DND-41 (cell line): ENCODE measurements around the gene LPAR1.

ENCODE experiments used
- ATAC-seq: fragments of 200-7000 bp; cut with Tn5 transposase; 3 replicates; pipeline ENCODE4 v1.9.1; 2021; ENCODE audit warnings: low read depth; ENCODE audit not compliant: insufficient read depth
- DNase-seq: peaks from one replicate; pipeline ENCODE4 v3.0.0-alpha.2; 2020
- H2AFZ ChIP-seq: 2 replicates; pipeline ENCODE4 v1.6.0; 2012; ENCODE audit warnings: low read depth, low read length
- H3K27ac ChIP-seq: 2 replicates; pipeline ENCODE4 v1.5.1; 2012; ENCODE audit warnings: low read length, inconsistent platforms
- H3K27me3 ChIP-seq: fragments of 200-600 bp; sonication (generic); 2 replicates; pipeline ENCODE4 v1.6.0; 2012; ENCODE audit warnings: low read length, mild to moderate bottlenecking, inconsistent platforms; ENCODE audit not compliant: insufficient read depth, poor library complexity
- H3K36me3 ChIP-seq: 2 replicates; pipeline ENCODE4 v1.5.1; 2012; ENCODE audit warnings: low read length, inconsistent platforms; ENCODE audit not compliant: insufficient read depth
- H3K4me1 ChIP-seq: 2 replicates; pipeline ENCODE4 v1.5.1; 2012; ENCODE audit warnings: mild to moderate bottlenecking, low read length; ENCODE audit not compliant: insufficient read depth
- H3K4me2 ChIP-seq: 2 replicates; pipeline ENCODE4 v1.6.0; 2012; ENCODE audit warnings: mild to moderate bottlenecking, moderate library complexity, low read length, inconsistent platforms; ENCODE audit not compliant: insufficient read depth
- H3K4me3 ChIP-seq, 2 experiments: fragments of 200-600 bp in 1 of 2; shearing (Covaris generic) in 1 of 2; 2 replicates each; pipeline ENCODE4 v1.5.1; 2012 to 2016; ENCODE audit warnings: inconsistent platforms in 2 of 2, low read length in 2 of 2, mild to moderate bottlenecking in 2 of 2, low read depth in 1 of 2, moderate library complexity in 1 of 2
- H3K79me2 ChIP-seq: 2 replicates; pipeline ENCODE4 v1.6.0; 2012; ENCODE audit warnings: low read length, inconsistent platforms; ENCODE audit not compliant: insufficient read depth
- H3K9ac ChIP-seq: 2 replicates; pipeline ENCODE4 v1.6.0; 2012; ENCODE audit warnings: low read depth, mild to moderate bottlenecking, inconsistent platforms, low read length, moderate library complexity
- H3K9me3 ChIP-seq: 2 replicates; pipeline ENCODE4 v1.5.1; 2012; ENCODE audit warnings: low read length, moderate library complexity, mild to moderate bottlenecking, inconsistent platforms; ENCODE audit not compliant: insufficient read depth, severe bottlenecking
- H4K20me1 ChIP-seq: 2 replicates; pipeline ENCODE4 v1.6.0; 2012; ENCODE audit warnings: low read length; ENCODE audit not compliant: insufficient read depth
- EZH2 ChIP-seq: IDR thresholded peaks from 3 replicates; pipeline ENCODE4 v1.6.1; 2012; ENCODE audit warnings: borderline replicate concordance, low read depth, mild to moderate bottlenecking, moderate library complexity, low read length, inconsistent platforms; ENCODE audit not compliant: severe bottlenecking
- TF ChIP-seq, protein P1 (sequence below): IDR thresholded peaks from 2 replicates; pipeline ENCODE4 v1.5.1; 2012; ENCODE audit warnings: borderline replicate concordance, low read length, moderate library complexity, mild to moderate bottlenecking; ENCODE audit not compliant: poor library complexity, severe bottlenecking; ENCODE audit errors: extremely low read depth

Gene LPAR1

GRCh38 chr9:111030492-111030891 is 7.8 kb downstream of the LPAR1 start:
- ATAC-seq (no peak), DNase-seq (no peak)
- Histone ChIP-seq H3K79me2 (no peaks in the 10 kb centered on the region), H3K36me3 (no peaks in the 10 kb centered on the region), H3K4me2 (no peak overlapping the region), H3K4me1 (peaks cover 7% of the 10 kb centered on the region), H4K20me1 (no peaks in the 10 kb centered on the region), H3K27me3 (no peaks in the 10 kb centered on the region), H2AFZ (no peak overlapping the region), H3K9me3 (no peaks in the 10 kb centered on the region), H3K9ac (no peak overlapping the region), H3K4me3 (no peak overlapping the region), H3K27ac (no peak overlapping the region)
- TF ChIP-seq, protein P1, sequence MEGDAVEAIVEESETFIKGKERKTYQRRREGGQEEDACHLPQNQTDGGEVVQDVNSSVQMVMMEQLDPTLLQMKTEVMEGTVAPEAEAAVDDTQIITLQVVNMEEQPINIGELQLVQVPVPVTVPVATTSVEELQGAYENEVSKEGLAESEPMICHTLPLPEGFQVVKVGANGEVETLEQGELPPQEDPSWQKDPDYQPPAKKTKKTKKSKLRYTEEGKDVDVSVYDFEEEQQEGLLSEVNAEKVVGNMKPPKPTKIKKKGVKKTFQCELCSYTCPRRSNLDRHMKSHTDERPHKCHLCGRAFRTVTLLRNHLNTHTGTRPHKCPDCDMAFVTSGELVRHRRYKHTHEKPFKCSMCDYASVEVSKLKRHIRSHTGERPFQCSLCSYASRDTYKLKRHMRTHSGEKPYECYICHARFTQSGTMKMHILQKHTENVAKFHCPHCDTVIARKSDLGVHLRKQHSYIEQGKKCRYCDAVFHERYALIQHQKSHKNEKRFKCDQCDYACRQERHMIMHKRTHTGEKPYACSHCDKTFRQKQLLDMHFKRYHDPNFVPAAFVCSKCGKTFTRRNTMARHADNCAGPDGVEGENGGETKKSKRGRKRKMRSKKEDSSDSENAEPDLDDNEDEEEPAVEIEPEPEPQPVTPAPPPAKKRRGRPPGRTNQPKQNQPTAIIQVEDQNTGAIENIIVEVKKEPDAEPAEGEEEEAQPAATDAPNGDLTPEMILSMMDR: no peak
- TF ChIP-seq EZH2: no peak

DNA sequence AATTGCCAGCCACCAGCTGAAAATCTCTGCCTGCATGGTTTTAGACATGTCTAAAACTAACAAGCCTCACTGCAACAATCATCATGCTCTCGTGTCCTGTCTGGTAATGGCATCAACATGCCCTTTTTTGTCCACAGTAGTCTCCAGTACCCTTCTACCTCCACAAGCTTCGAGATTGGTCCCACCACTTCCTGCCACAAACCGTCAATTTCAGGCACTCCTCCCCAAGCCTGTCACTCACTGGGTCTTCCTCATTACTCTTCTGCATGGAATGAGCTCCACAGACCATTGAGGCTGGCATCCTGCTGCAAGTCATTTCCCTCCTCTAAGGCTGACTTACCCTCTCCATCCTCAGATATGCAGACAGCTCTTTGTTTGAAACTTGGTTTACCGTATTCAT is 9.0 kb downstream of the LPAR1 start:
- no peak overlapping the region for H3K9ac ChIP-seq
- no peak overlapping the region for H2AFZ ChIP-seq
- H3K4me1 ChIP-seq: peaks cover 7% of the 10 kb centered on the region
- H3K27ac ChIP-seq: no peak overlapping the region
- DNase-seq: peak; percentile 44
- no peaks in the 10 kb centered on the region for H3K9me3 ChIP-seq
- ATAC-seq: peak; percentile 88
- no peak overlapping the region for H3K4me2 ChIP-seq
- TF ChIP-seq, protein P1: no peak
- TF ChIP-seq EZH2: no peak
- no peaks in the 10 kb centered on the region for H3K79me2 ChIP-seq
- no peaks in the 10 kb centered on the region for H4K20me1 ChIP-seq
- no peaks in the 10 kb centered on the region for H3K27me3 ChIP-seq
- no peak overlapping the region for H3K4me3 ChIP-seq
- no peaks in the 10 kb centered on the region for H3K36me3 ChIP-seq

- no peak for DNase-seq
These were observed 10.5 kb downstream of the LPAR1 start for GRCh38 chr9:111027798-111028197.

More at GRCh38 chr9:111027798-111028197, 10.5 kb downstream of the LPAR1 start:
- Histone ChIP-seq H4K20me1 (no peaks in the 10 kb centered on the region), H3K79me2 (no peaks in the 10 kb centered on the region), H3K27me3 (no peaks in the 10 kb centered on the region), H3K9me3 (no peaks in the 10 kb centered on the region), H3K4me1 (peaks cover 7% of the 10 kb centered on the region), H3K36me3 (no peaks in the 10 kb centered on the region), H3K4me2 (no peak overlapping the region), H3K4me3 (no peak overlapping the region), H3K9ac (no peak overlapping the region), H3K27ac (no peak overlapping the region), H2AFZ (no peak overlapping the region)
- TF ChIP-seq, protein P1: no peak
- TF ChIP-seq EZH2: no peak
- no peak for ATAC-seq
